A549 (cell line): ENCODE measurements around the gene FAM76A. TPM values are rescaled to one million over a fixed set of nuclear protein-coding genes. Genes with fewer than 3 reads are reported as not detected.
A peak's percentile ranks its signal among the peaks of the same experiment; 100 is the strongest.

Source experiments
- CEBPB ChIP-seq, 2 experiments: fragments of >200 bp in 1 of 2; sonication (Bioruptor Twin) in 1 of 2; formaldehyde crosslinking in 1 of 2; IDR thresholded peaks; 2 replicates each; pipeline ENCODE4 v1.6.1; 2012 to 2016
- CHD2 ChIP-seq: fragments of 150-350 bp; IDR thresholded peaks from 2 replicates; pipeline ENCODE4 v1.6.1; 2014; ENCODE audit warnings: low read length; ENCODE audit not compliant: partially characterized antibody
- E2F6 ChIP-seq: IDR thresholded peaks from 2 replicates; pipeline ENCODE4 v1.6.1; 2012; ENCODE audit warnings: low read depth, borderline replicate concordance
- EHF ChIP-seq: fragments of 250-450 bp; sonication (Bioruptor Pico); IDR thresholded peaks from 2 replicates; pipeline ENCODE4 v1.5.0; 2020; ENCODE audit warnings: mild to moderate bottlenecking
- EP300 ChIP-seq, 2 experiments: fragments of >200 bp; sonication (Bioruptor Twin); formaldehyde crosslinking; IDR thresholded peaks; 2 replicates in 1 of 2; 3 replicates in 1 of 2; pipeline ENCODE4 v1.6.1; 2016 to 2017
- ESRRA ChIP-seq: fragments of 150-350 bp; IDR thresholded peaks from 2 replicates; pipeline ENCODE4 v1.6.1; 2014; ENCODE audit warnings: mild to moderate bottlenecking, low read length, borderline replicate concordance
- HEYL ChIP-seq: fragments of 250-450 bp; sonication (Bioruptor Pico); IDR thresholded peaks from 2 replicates; pipeline ENCODE4 v1.8.0; 2021; ENCODE audit warnings: mild to moderate bottlenecking, moderate library complexity
- HOXB13 ChIP-seq: fragments of 250-450 bp; sonication (Bioruptor Pico); IDR thresholded peaks from 2 replicates; pipeline ENCODE4 v1.5.0; 2020; ENCODE audit warnings: low read depth, mild to moderate bottlenecking, moderate library complexity
- KDM5A ChIP-seq: fragments of 200-600 bp; sonication (generic); IDR thresholded peaks from 2 replicates; pipeline ENCODE4 v1.6.1; 2016; ENCODE audit warnings: antibody characterized with exemption, mild to moderate bottlenecking
- MAZ ChIP-seq: fragments of 150-350 bp; IDR thresholded peaks from 2 replicates; pipeline ENCODE4 v1.6.1; 2014; ENCODE audit warnings: antibody characterized with exemption, low read depth, low read length, borderline replicate concordance
- NR3C1 ChIP-seq: fragments of >200 bp; sonication (Bioruptor Twin); formaldehyde crosslinking; IDR thresholded peaks from 3 replicates; pipeline ENCODE4 v1.6.1; 2017
- PHF8 ChIP-seq: fragments of 200-600 bp; sonication (generic); IDR thresholded peaks from 2 replicates; pipeline ENCODE4 v1.6.1; 2016; ENCODE audit warnings: low read depth, mild to moderate bottlenecking, antibody characterized with exemption, moderate library complexity, borderline replicate concordance
- POLR2A ChIP-seq: IDR thresholded peaks from 2 replicates; pipeline ENCODE4 v1.6.1; 2012; ENCODE audit warnings: mild to moderate bottlenecking, low read length
- POLR2AphosphoS2 ChIP-seq: conservative IDR thresholded peaks from 2 replicates; pipeline ENCODE4 v1.6.1; 2012; ENCODE audit warnings: low read length, improper control_type of control experiment, inconsistent platforms
- RCOR1 ChIP-seq: fragments of 150-350 bp; IDR thresholded peaks from 2 replicates; pipeline ENCODE4 v1.6.1; 2014; ENCODE audit warnings: antibody characterized with exemption, low read length, low read depth
- SREBF2 ChIP-seq: fragments of 450-650 bp; IDR thresholded peaks from 2 replicates; pipeline ENCODE4 v1.6.1; 2014; ENCODE audit warnings: mild to moderate bottlenecking, moderate library complexity
- TP53 ChIP-seq: fragments of 250-450 bp; sonication (Bioruptor Pico); IDR thresholded peaks from 2 replicates; pipeline ENCODE4 v1.5.0; 2021; ENCODE audit warnings: mild to moderate bottlenecking, moderate library complexity
- USF2 ChIP-seq: fragments of 450-650 bp; IDR thresholded peaks from 2 replicates; pipeline ENCODE4 v1.6.1; 2014; ENCODE audit warnings: antibody characterized with exemption
- ZFP36 ChIP-seq: fragments of 450-650 bp; IDR thresholded peaks from 2 replicates; pipeline ENCODE4 v1.6.1; 2014; ENCODE audit warnings: borderline replicate concordance; ENCODE audit not compliant: partially characterized antibody
- ZNF302 ChIP-seq: fragments of 250-450 bp; sonication (Bioruptor Pico); IDR thresholded peaks from 2 replicates; pipeline ENCODE4 v1.9.0; 2021; ENCODE audit warnings: inconsistent platforms, mild to moderate bottlenecking, moderate library complexity
- ZSCAN20 ChIP-seq: fragments of 250-450 bp; sonication (Bioruptor Pico); IDR thresholded peaks from 2 replicates; pipeline ENCODE4 v1.8.0; 2022; ENCODE audit warnings: mild to moderate bottlenecking, moderate library complexity
- polyA plus RNA-seq, 4 experiments: library from polyadenylated mRNA; depleted of rRNA in 3 of 4; stranded (reverse); fragments of >200 nt; fragmentation: RNase III in 1 of 4; extraction: RNeasy Plus Mini Kit Qiagen cat#74134 plus additional on column Dnase treatment in 1 of 4; gene quantifications; 2 replicates in 3 of 4; 3 replicates in 1 of 4; pipeline ENCODE4 v1.2.3, GENCODE V29; 2011 to 2017
- TF ChIP-seq, protein P1 (sequence below): fragments of 250-450 bp; sonication (Bioruptor Pico); IDR thresholded peaks from 2 replicates; pipeline ENCODE4 v1.5.0; 2021; ENCODE audit warnings: mild to moderate bottlenecking, moderate library complexity, borderline replicate concordance
- TF ChIP-seq, protein P2 (sequence below): fragments of >200 bp; sonication (Bioruptor Twin); formaldehyde crosslinking; IDR thresholded peaks from 2 replicates; pipeline ENCODE4 v1.6.1; 2016
- TF ChIP-seq, protein P3 (sequence below): fragments of >200 bp; sonication (Bioruptor Twin); formaldehyde crosslinking; IDR thresholded peaks from 3 replicates; pipeline ENCODE4 v1.5.1; 2016
- TF ChIP-seq, protein P4 (sequence below): IDR thresholded peaks from 2 replicates; pipeline ENCODE4 v1.6.1; 2012

The FAM76A gene
- polyA plus RNA-seq, 2 of the 4 experiments (the other 2 are of a cell fraction): 4.8 to 6.5 TPM

GRCh38 chr1:27725374-27726172 is at the start of gene FAM76A (continued):
- TF ChIP-seq CHD2 (peak; percentile 95), USF2 (peak; percentile 81), ZSCAN20 (CRISPR knock-in tag) (no peak), ZFP36 (no peak), RCOR1 (no peak), POLR2AphosphoS2 (no peak), PHF8 (no peak), HOXB13 (peak; percentile 83; the same call in 1 of the 2 replicates), KDM5A (no peak), TP53 (CRISPR knock-in tag) (0 out of 2 replicates have a peak, but pooled peaks have one; percentile 39), MAZ (no peak), EHF (CRISPR knock-in tag) (no peak), HEYL (CRISPR knock-in tag) (no peak), EP300 (IDR thresholded peaks at IDR 0.05) (no peak), CEBPB (IDR thresholded peaks at IDR 0.05) (no peak), ZNF302 (CRISPR knock-in tag) (no peak), ESRRA (no peak), E2F6 (peak; percentile 98), POLR2A (peak; percentile 26), SREBF2 (no peak), NR3C1 (no peak)
- TF ChIP-seq, protein P1, sequence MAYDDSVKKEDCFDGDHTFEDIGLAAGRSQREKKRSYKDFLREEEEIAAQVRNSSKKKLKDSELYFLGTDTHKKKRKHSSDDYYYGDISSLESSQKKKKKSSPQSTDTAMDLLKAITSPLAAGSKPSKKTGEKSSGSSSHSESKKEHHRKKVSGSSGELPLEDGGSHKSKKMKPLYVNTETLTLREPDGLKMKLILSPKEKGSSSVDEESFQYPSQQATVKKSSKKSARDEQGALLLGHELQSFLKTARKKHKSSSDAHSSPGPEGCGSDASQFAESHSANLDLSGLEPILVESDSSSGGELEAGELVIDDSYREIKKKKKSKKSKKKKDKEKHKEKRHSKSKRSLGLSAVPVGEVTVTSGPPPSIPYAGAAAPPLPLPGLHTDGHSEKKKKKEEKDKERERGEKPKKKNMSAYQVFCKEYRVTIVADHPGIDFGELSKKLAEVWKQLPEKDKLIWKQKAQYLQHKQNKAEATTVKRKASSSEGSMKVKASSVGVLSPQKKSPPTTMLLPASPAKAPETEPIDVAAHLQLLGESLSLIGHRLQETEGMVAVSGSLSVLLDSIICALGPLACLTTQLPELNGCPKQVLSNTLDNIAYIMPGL (CRISPR knock-in tag): no peak
- TF ChIP-seq, protein P2, sequence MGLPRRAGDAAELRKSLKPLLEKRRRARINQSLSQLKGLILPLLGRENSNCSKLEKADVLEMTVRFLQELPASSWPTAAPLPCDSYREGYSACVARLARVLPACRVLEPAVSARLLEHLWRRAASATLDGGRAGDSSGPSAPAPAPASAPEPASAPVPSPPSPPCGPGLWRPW: no peak
- TF ChIP-seq, protein P3, sequence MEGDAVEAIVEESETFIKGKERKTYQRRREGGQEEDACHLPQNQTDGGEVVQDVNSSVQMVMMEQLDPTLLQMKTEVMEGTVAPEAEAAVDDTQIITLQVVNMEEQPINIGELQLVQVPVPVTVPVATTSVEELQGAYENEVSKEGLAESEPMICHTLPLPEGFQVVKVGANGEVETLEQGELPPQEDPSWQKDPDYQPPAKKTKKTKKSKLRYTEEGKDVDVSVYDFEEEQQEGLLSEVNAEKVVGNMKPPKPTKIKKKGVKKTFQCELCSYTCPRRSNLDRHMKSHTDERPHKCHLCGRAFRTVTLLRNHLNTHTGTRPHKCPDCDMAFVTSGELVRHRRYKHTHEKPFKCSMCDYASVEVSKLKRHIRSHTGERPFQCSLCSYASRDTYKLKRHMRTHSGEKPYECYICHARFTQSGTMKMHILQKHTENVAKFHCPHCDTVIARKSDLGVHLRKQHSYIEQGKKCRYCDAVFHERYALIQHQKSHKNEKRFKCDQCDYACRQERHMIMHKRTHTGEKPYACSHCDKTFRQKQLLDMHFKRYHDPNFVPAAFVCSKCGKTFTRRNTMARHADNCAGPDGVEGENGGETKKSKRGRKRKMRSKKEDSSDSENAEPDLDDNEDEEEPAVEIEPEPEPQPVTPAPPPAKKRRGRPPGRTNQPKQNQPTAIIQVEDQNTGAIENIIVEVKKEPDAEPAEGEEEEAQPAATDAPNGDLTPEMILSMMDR: peak; percentile 46
- TF ChIP-seq, protein P4, sequence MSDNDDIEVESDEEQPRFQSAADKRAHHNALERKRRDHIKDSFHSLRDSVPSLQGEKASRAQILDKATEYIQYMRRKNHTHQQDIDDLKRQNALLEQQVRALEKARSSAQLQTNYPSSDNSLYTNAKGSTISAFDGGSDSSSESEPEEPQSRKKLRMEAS: peak; percentile 99
